Central memory CD8-positive, alpha-beta T cell (primary cell): ENCODE measurements around the gene UGT1A10.
"Not testable (repeated sequence)": the region's sequence is repeated elsewhere in the genome, so short reads cannot be mapped to it uniquely, and the experiment has no call there.

Experiments
- ATAC-seq: fragments of 150-1000 bp; cut with Tn5 transposase; replicated peaks from 2 replicates; pipeline ENCODE4 v1.10.0; 2022; ENCODE audit warnings: mild to moderate bottlenecking, moderate FRiP score, moderate number of reproducible peaks; ENCODE audit not compliant: poor library complexity, severe bottlenecking; ENCODE audit errors: extremely low read depth
- DNase-seq, 2 donors: peaks; one replicate each; pipeline ENCODE4 v3.0.0; 2021; ENCODE audit warnings: low spot score in 2 of 2
- H3K27ac Mint-ChIP-seq: one replicate; pipeline ENCODE4 v1.8.0; 2022; ENCODE audit warnings: low read depth, mild to moderate bottlenecking, moderate library complexity, mixed read lengths
- H3K27me3 Mint-ChIP-seq: one replicate; pipeline ENCODE4 v1.8.0; 2022; ENCODE audit warnings: mixed read lengths
- H3K36me3 Mint-ChIP-seq: one replicate; pipeline ENCODE4 v1.8.0; 2022; ENCODE audit warnings: mild to moderate bottlenecking, moderate library complexity, mixed read lengths; ENCODE audit not compliant: insufficient read depth
- H3K4me1 Mint-ChIP-seq: one replicate; pipeline ENCODE4 v1.8.0; 2022; ENCODE audit warnings: mixed read lengths
- H3K4me3 Mint-ChIP-seq: one replicate; pipeline ENCODE4 v1.8.0; 2022; ENCODE audit warnings: mild to moderate bottlenecking, moderate library complexity, mixed read lengths
- H3K9me3 Mint-ChIP-seq: one replicate; pipeline ENCODE4 v1.8.0; 2022; ENCODE audit warnings: mixed read lengths

UGT1A10 gene

GRCh38 chr2:233621863-233622262 lies 14.4 kb upstream of the UGT1A10 start:
- not testable (repeated sequence) for H3K4me3 Mint-ChIP-seq, H3K4me1 Mint-ChIP-seq, DNase-seq, H3K27ac Mint-ChIP-seq, H3K9me3 Mint-ChIP-seq, H3K36me3 Mint-ChIP-seq, ATAC-seq
- peaks cover 84% of the 10 kb centered on the region for H3K27me3 Mint-ChIP-seq

GRCh38 chr2:233627331-233628025 lies 8.8 kb upstream of the UGT1A10 start:
- H3K9me3 Mint-ChIP-seq: peaks cover 13% of the 10 kb centered on the region
- H3K27me3 Mint-ChIP-seq: peaks cover 93% of the 10 kb centered on the region
- ATAC-seq (no peak), DNase-seq (no peak)
- no peak overlapping the region for H3K4me3 Mint-ChIP-seq
- no peaks in the 10 kb centered on the region for H3K4me1 Mint-ChIP-seq
- H3K27ac Mint-ChIP-seq: no peak overlapping the region
- peaks cover 2% of the 10 kb centered on the region for H3K36me3 Mint-ChIP-seq

- DNase-seq (no peak), ATAC-seq (no peak)
- Mint-ChIP-seq H3K4me1 (no peaks in the 10 kb centered on the region), H3K27me3 (peaks cover 48% of the 10 kb centered on the region), H3K27ac (no peak overlapping the region), H3K9me3 (no peaks in the 10 kb centered on the region), H3K36me3 (peaks cover 2% of the 10 kb centered on the region), H3K4me3 (no peak overlapping the region)
These were observed 2.6 kb downstream of the UGT1A10 start for GRCh38 chr2:233638836-233639235.

GRCh38 chr2:233639860-233640259 lies 3.6 kb downstream of the UGT1A10 start:
- Mint-ChIP-seq H3K4me1 (no peaks in the 10 kb centered on the region), H3K4me3 (no peak overlapping the region), H3K27me3 (peaks cover 38% of the 10 kb centered on the region), H3K27ac (no peak overlapping the region), H3K36me3 (peaks cover 2% of the 10 kb centered on the region), H3K9me3 (no peaks in the 10 kb centered on the region)
- DNase-seq (no peak), ATAC-seq (no peak)

GRCh38 chr2:233643128-233643527 lies 6.9 kb downstream of the UGT1A10 start:
- no peak for DNase-seq
- peaks cover 2% of the 10 kb centered on the region for H3K36me3 Mint-ChIP-seq
- H3K27me3 Mint-ChIP-seq: peaks cover 35% of the 10 kb centered on the region
- H3K4me3 Mint-ChIP-seq: no peak overlapping the region
- peaks cover 6% of the 10 kb centered on the region for H3K9me3 Mint-ChIP-seq
- ATAC-seq: no peak
- no peak overlapping the region for H3K27ac Mint-ChIP-seq
- no peaks in the 10 kb centered on the region for H3K4me1 Mint-ChIP-seq

GRCh38 chr2:233646033-233646432 lies 9.8 kb downstream of the UGT1A10 start:
- H3K9me3 Mint-ChIP-seq, ATAC-seq, H3K4me3 Mint-ChIP-seq, H3K27ac Mint-ChIP-seq, H3K4me1 Mint-ChIP-seq, DNase-seq, H3K36me3 Mint-ChIP-seq: not testable (repeated sequence)
- peaks cover 46% of the 10 kb centered on the region for H3K27me3 Mint-ChIP-seq

- Mint-ChIP-seq H3K36me3 (no peaks in the 10 kb centered on the region), H3K27ac (no peak overlapping the region), H3K4me3 (no peak overlapping the region), H3K4me1 (no peaks in the 10 kb centered on the region), H3K27me3 (peaks cover 61% of the 10 kb centered on the region), H3K9me3 (peaks cover 6% of the 10 kb centered on the region)
- DNase-seq: no peak
- ATAC-seq: no peak
These were observed 14.7 kb downstream of the UGT1A10 start for GRCh38 chr2:233650981-233651380.

GRCh38 chr2:233651430-233651829 lies 15.2 kb downstream of the UGT1A10 start:
- DNase-seq (no peak), ATAC-seq (no peak)
- no peak overlapping the region for H3K4me3 Mint-ChIP-seq
- H3K27ac Mint-ChIP-seq: no peak overlapping the region
- no peaks in the 10 kb centered on the region for H3K4me1 Mint-ChIP-seq
- peaks cover 57% of the 10 kb centered on the region for H3K27me3 Mint-ChIP-seq
- peaks cover 5% of the 10 kb centered on the region for H3K9me3 Mint-ChIP-seq
- no peaks in the 10 kb centered on the region for H3K36me3 Mint-ChIP-seq

GRCh38 chr2:233654501-233654900 lies 18.3 kb downstream of the UGT1A10 start:
- Mint-ChIP-seq H3K27ac (no peak overlapping the region), H3K4me1 (no peaks in the 10 kb centered on the region), H3K36me3 (no peaks in the 10 kb centered on the region), H3K4me3 (no peak overlapping the region), H3K27me3 (peaks cover 64% of the 10 kb centered on the region), H3K9me3 (no peaks in the 10 kb centered on the region)
- DNase-seq (no peak), ATAC-seq (no peak)

- Mint-ChIP-seq H3K27me3 (peaks cover 69% of the 10 kb centered on the region), H3K9me3 (no peaks in the 10 kb centered on the region), H3K36me3 (no peaks in the 10 kb centered on the region), H3K4me3 (no peak overlapping the region), H3K27ac (no peak overlapping the region), H3K4me1 (no peaks in the 10 kb centered on the region)
- ATAC-seq (no peak), DNase-seq (no peak)
These were observed 18.8 kb downstream of the UGT1A10 start for GRCh38 chr2:233655043-233655442.

GRCh38 chr2:233655943-233656342 lies 19.7 kb downstream of the UGT1A10 start:
- H3K27ac Mint-ChIP-seq, H3K4me1 Mint-ChIP-seq, ATAC-seq, H3K36me3 Mint-ChIP-seq, DNase-seq, H3K4me3 Mint-ChIP-seq, H3K9me3 Mint-ChIP-seq: not testable (repeated sequence)
- H3K27me3 Mint-ChIP-seq: peaks cover 69% of the 10 kb centered on the region

GRCh38 chr2:233656443-233656842 lies 20.2 kb downstream of the UGT1A10 start:
- Mint-ChIP-seq H3K27ac (no peak overlapping the region), H3K4me3 (no peak overlapping the region), H3K27me3 (peaks cover 71% of the 10 kb centered on the region), H3K9me3 (no peaks in the 10 kb centered on the region), H3K4me1 (no peaks in the 10 kb centered on the region), H3K36me3 (no peaks in the 10 kb centered on the region)
- no peak for ATAC-seq
- DNase-seq: no peak

GRCh38 chr2:233658610-233659009 lies 22.4 kb downstream of the UGT1A10 start:
- ATAC-seq: no peak

More at GRCh38 chr2:233658610-233659009, 22.4 kb downstream of the UGT1A10 start:
- H3K9me3 Mint-ChIP-seq: no peaks in the 10 kb centered on the region
- no peak overlapping the region for H3K4me3 Mint-ChIP-seq
- peaks cover 73% of the 10 kb centered on the region for H3K27me3 Mint-ChIP-seq
- no peak overlapping the region for H3K27ac Mint-ChIP-seq
- H3K4me1 Mint-ChIP-seq: no peaks in the 10 kb centered on the region
- no peak for DNase-seq
- H3K36me3 Mint-ChIP-seq: no peaks in the 10 kb centered on the region
